Lower leg skin (tissue), 4 donors: ENCODE results near the gene HEPHL1. TPM values are rescaled to one million over a fixed set of nuclear protein-coding genes. Genes with fewer than 3 reads are reported as not detected.

ENCODE experiments used
- DNase-seq, 2 donors: peaks; one replicate each; pipeline ENCODE4 v3.0.0-alpha.2; 2019; ENCODE audit warnings: low spot score in 2 of 2
- H3K4me3 ChIP-seq: fragments of 200-600 bp; sonication (generic); 2 replicates; pipeline ENCODE4 v1.5.1; 2017; ENCODE audit warnings: mild to moderate bottlenecking, low read depth; ENCODE audit not compliant: poor library complexity, severe bottlenecking
- POLR2A ChIP-seq, 2 donors: fragments of 450-650 bp; IDR thresholded peaks; one replicate each; pipeline ENCODE4 v1.6.1; 2016 to 2017; ENCODE audit warnings: antibody characterized with exemption in 2 of 2, mild to moderate bottlenecking in 1 of 2, moderate library complexity in 1 of 2
- WGBS, 2 donors: methylation state at CpG; one replicate each; pipeline ENCODE4 v1.1.5; 2018; 5-methylcytosine and 5-hydroxymethylcytosine counted together
- intact Hi-C: fragments of 100-400 bp; cut with DNase I; formaldehyde crosslinking; loops from one replicate; pipeline ENCODE4 v1.15.0; 2023; ENCODE audit warnings: low total_unique reads
- total RNA-seq, 4 donors: library from RNA; depleted of rRNA; stranded (reverse); fragments of >200 nt; gene quantifications; one replicate each; pipeline ENCODE4 v1.1.0, GENCODE V29; 2016
- TF ChIP-seq, protein P1 (sequence below), 3 donors: fragments of 450-650 bp; IDR thresholded peaks; one replicate each; pipeline ENCODE4 v1.5.1; 2016; ENCODE audit warnings: antibody characterized with exemption in 3 of 3, mild to moderate bottlenecking in 3 of 3, moderate library complexity in 2 of 3

The HEPHL1 gene
- total RNA-seq, 4 donors from 2014 or later = 0.04 to 6.6 (median 0.93) TPM

DNA sequence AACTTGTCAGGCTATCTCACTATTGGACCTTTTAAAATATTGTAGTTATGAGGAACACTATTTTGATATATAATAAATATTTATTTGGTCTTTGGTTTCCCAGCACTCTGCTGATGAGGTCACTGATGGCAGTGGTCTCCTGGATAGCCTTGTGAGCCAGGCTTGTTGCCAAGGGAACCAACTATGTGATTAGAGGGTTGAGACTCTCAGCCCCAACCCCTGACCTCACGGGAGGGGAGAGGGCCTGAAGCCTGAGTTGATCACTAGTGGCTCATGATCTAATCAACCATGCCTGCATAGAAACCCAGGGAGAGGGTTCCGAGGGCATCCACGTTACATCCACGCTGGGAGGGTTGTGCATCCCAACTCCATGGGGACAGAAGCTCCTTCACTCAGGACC lies 118.3 kb downstream of the HEPHL1 start:
- DNase-seq = no peak
- TF ChIP-seq, protein P1, sequence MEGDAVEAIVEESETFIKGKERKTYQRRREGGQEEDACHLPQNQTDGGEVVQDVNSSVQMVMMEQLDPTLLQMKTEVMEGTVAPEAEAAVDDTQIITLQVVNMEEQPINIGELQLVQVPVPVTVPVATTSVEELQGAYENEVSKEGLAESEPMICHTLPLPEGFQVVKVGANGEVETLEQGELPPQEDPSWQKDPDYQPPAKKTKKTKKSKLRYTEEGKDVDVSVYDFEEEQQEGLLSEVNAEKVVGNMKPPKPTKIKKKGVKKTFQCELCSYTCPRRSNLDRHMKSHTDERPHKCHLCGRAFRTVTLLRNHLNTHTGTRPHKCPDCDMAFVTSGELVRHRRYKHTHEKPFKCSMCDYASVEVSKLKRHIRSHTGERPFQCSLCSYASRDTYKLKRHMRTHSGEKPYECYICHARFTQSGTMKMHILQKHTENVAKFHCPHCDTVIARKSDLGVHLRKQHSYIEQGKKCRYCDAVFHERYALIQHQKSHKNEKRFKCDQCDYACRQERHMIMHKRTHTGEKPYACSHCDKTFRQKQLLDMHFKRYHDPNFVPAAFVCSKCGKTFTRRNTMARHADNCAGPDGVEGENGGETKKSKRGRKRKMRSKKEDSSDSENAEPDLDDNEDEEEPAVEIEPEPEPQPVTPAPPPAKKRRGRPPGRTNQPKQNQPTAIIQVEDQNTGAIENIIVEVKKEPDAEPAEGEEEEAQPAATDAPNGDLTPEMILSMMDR (IDR thresholded peaks at IDR 0.05) = no peak
- no peak for TF ChIP-seq POLR2A (IDR thresholded peaks at IDR 0.05)
- intact Hi-C loops = no loop called here
- WGBS, 2 donors = 80 to 93% methylated on average over 4 of the region's 4 CpGs
- H3K4me3 ChIP-seq = no peak overlapping the region

DNA sequence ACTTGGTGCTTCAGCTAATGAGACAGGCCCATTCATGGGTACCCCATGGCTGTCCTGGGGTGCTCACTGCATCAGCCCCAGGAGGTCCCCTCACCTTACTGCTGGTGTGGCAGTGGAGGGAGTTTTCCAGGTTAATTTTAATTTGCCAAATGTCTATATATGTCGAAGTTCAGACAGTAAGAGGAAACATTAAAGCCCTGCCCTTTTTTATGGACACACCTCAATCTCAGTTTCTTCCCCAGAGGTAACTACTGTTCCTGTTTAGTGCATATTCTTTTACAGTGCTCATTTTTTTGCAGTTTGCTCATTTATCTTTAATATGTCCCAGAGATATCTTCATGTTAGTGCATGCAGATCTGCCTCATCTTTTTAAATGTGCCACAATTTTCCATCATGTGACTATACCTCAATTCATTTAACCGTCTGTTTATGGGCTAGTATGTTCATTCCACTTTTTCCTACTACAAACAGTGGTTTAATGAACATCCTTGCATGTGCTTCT lies 119.1 kb downstream of the HEPHL1 start:
- TF ChIP-seq, protein P1 (IDR thresholded peaks at IDR 0.05) = no peak
- TF ChIP-seq POLR2A (IDR thresholded peaks at IDR 0.05) = no peak
- no peak overlapping the region for H3K4me3 ChIP-seq
- no peak for DNase-seq
- intact Hi-C loops = no loop called here
- 41 to 46% methylated on average over 2 of the region's 2 CpGs for WGBS, 2 donors

DNA sequence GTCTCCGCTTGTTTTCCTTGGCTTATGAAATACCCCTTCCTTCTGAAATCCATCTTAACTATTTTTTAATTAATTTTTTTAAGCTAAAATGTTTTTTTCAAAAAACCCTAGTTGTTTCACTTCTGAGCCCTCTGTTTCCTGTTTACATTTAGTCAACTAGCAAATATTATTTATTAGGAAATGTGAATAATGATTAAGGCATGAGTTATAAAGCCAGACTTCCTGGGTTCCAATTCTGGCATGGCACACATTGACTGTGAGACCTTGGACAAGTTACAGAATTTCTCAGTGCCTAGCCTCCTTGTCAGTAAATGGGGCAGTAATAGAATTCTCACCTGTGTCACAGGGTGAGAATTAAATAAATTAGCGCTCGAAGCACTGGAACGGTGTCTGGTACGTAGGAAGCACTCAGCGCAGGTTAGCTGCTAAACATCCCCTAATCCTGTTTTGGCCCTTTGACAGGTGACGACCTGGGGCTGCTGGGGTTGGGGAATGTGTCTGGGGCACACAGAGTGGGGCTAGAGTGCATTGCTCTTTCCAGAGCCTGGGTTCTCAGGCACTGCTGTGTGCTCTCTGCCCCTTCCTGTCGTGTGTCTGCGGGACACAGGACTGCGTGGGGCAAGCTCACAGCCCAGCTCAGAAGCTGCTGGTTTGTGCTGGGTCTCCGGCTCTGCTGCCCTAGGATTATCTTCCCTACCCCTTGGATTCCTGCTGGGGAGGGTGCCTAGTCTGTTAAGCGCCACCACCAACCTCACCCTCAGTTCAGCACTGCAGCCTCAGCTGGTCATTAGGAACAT lies 120.6 kb downstream of the HEPHL1 start:
- DNase-seq = no peak
- 88 to 93% methylated on average over 12 of the region's 12 CpGs for WGBS, 2 donors
- no peak for TF ChIP-seq POLR2A (IDR thresholded peaks at IDR 0.05)
- TF ChIP-seq, protein P1 (IDR thresholded peaks at IDR 0.05) = no peak
- H3K4me3 ChIP-seq = no peak overlapping the region
- intact Hi-C loops = no loop called here

DNA sequence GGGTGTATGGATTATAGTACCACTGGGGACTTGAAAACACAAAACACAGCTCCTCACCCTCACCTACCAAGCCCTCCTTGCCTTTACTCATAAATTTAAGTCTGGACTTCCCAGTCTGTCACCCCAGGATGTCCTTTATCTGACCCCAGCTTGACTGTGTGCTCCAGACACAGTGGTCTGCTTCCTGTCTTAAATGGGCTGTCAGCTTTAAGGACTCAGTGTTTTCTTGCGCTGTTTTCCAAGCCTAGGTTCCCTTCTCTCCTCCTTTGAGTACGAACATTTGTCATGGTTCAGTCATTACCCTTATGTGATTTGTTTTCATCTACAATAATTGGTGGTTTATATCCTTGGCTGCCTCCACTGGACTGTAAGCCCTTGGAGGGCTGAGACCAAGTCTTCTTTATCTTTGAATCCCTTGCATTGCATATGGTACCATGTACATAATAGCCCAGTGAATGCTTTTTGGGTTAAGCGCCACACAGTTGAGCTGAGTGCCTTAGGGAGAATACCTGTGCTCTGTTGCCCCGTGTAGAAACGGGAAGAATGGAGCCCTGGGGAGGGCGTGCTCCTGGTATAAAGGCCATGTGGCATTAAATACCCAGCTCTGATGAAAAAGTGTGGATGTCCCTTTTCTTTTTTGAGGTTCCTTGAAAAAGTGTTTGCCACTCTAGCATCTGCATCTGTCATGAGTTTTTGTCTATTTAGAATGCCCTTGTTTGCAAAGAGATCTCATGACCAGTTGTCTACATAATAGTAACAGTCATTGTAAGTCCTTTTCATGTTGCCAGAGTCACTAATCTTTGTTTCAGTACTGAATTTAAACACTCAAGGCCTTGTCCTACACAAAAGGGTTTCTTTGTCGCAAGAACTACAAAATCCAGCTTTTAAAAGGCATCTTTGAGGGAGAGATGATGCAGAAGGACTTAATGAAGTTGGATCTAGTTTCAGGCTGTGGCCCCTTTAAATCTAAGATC lies 121.4 kb downstream of the HEPHL1 start:
- DNase-seq = no peak
- intact Hi-C loops = no loop called here
- H3K4me3 ChIP-seq = no peak overlapping the region
- WGBS, 2 donors = 81 to 86% methylated on average over 7 of the region's 7 CpGs
- TF ChIP-seq, protein P1 (IDR thresholded peaks at IDR 0.05) = no peak
- TF ChIP-seq POLR2A (IDR thresholded peaks at IDR 0.05) = no peak

DNA sequence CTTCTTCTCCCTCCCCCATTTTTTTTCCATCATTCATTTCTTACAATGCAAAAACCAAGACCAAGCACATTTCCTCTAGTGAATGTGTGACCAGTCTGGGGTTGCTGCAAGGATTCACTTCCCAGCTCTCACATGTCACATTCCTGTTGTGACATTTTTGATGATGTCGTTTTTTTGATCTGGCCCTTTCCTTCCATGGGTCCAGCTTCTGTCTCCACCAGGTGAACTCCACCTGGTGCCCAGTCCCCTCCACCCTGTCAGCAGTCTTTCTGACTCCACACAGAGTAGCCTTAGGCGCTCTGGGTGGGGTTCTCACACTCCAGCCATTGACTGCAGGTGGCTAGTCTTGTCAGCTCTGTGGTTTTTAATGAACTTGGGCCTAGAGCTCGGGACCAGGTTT lies 123.1 kb downstream of the HEPHL1 start:
- H3K4me3 ChIP-seq = no peak overlapping the region
- intact Hi-C loops = no loop called here
- no peak for DNase-seq
- 76 to 81% methylated on average over 3 of the region's 3 CpGs for WGBS, 2 donors
- TF ChIP-seq, protein P1 (IDR thresholded peaks at IDR 0.05) = no peak
- TF ChIP-seq POLR2A (IDR thresholded peaks at IDR 0.05) = no peak
